Activated T-cell treated with anti-CD3 and anti-CD28 coated beads for 24 hours (primary cell): ENCODE measurements around the gene MMS19.

Experiments used
- DNase-seq: peaks from one replicate; pipeline ENCODE4 v3.0.0-alpha.2; 2020; ENCODE audit warnings: low read depth

Gene MMS19, protein sequence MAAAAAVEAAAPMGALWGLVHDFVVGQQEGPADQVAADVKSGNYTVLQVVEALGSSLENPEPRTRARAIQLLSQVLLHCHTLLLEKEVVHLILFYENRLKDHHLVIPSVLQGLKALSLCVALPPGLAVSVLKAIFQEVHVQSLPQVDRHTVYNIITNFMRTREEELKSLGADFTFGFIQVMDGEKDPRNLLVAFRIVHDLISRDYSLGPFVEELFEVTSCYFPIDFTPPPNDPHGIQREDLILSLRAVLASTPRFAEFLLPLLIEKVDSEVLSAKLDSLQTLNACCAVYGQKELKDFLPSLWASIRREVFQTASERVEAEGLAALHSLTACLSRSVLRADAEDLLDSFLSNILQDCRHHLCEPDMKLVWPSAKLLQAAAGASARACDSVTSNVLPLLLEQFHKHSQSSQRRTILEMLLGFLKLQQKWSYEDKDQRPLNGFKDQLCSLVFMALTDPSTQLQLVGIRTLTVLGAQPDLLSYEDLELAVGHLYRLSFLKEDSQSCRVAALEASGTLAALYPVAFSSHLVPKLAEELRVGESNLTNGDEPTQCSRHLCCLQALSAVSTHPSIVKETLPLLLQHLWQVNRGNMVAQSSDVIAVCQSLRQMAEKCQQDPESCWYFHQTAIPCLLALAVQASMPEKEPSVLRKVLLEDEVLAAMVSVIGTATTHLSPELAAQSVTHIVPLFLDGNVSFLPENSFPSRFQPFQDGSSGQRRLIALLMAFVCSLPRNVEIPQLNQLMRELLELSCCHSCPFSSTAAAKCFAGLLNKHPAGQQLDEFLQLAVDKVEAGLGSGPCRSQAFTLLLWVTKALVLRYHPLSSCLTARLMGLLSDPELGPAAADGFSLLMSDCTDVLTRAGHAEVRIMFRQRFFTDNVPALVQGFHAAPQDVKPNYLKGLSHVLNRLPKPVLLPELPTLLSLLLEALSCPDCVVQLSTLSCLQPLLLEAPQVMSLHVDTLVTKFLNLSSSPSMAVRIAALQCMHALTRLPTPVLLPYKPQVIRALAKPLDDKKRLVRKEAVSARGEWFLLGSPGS

DNA sequence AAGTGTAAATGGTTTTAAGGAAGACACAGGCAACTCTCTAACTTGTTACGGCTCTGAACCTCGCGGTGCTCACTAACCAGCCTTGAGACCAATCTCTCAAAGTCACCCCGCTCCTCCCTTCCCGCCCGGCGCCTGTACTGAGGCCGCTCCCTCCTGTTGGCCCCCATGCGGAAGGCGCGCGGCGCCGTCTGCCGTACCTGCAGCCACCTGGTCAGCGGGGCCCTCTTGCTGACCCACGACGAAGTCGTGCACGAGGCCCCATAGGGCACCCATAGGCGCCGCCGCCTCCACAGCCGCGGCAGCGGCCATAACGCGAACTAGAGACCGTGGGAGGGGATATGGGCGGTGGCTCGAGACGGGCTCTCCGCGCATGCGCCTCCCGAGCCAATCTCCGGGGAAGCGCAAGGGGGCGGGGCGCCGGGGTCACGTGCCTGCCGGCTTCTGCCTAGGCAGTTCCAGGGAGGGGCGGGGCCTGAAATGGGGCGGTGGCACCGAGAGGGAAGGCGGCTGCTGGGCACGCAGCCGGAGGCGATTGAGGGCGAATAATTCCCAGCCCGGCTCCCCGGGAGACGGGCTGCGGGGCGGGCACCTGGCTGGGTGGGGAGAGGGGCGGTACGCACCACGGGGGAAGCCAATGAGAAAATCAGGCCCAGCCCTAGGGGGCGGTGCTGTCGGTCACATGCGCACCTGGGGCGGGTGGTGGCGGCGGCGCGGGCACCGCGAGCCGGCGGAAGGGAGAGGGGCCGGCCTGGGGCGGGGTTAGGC is at the start of gene MMS19:
MMS19 (minus strand) TSS at position 347 of the 765 bp plus-strand sequence; CDS start at position 309, 38 bp downstream.
- peak; percentile 99 for DNase-seq

DNA sequence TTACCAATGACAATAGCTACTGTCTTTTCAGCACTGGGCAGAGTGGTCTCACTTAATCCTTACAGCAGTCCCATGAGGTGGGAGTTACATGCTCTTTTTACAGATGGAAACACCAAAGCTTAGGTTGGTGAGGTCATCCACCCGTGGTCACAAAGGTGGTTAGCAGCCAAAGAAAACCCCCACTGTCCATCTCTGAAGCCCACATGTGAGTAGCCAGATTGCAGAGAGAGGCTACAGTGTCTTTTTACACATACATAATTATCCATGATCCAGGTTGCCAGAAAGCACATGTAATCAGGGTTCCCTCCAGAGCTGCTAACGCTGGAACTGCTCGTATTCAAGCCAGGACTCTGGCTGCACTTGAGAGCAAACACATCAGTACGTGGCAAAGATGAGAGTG is 49.7 kb upstream of the MMS19 start:
- DNase-seq = no peak

DNA sequence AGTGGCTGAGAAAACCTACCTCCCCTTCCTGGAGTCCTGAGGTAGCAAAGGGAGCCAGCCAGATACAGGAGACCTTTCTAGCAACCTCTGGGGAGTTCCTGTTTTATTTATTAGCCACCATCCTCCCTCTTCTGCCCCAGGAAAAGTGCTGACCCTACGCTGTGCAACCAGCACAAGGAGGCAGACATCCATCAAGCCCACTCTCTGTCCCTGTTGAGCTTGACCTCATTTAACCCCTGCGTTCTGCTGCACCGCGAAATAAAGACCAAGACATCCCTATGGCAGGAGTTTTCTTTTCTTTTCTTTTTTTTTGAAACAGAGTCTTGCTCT is 49.0 kb upstream of the MMS19 start:
- DNase-seq = no peak

DNA sequence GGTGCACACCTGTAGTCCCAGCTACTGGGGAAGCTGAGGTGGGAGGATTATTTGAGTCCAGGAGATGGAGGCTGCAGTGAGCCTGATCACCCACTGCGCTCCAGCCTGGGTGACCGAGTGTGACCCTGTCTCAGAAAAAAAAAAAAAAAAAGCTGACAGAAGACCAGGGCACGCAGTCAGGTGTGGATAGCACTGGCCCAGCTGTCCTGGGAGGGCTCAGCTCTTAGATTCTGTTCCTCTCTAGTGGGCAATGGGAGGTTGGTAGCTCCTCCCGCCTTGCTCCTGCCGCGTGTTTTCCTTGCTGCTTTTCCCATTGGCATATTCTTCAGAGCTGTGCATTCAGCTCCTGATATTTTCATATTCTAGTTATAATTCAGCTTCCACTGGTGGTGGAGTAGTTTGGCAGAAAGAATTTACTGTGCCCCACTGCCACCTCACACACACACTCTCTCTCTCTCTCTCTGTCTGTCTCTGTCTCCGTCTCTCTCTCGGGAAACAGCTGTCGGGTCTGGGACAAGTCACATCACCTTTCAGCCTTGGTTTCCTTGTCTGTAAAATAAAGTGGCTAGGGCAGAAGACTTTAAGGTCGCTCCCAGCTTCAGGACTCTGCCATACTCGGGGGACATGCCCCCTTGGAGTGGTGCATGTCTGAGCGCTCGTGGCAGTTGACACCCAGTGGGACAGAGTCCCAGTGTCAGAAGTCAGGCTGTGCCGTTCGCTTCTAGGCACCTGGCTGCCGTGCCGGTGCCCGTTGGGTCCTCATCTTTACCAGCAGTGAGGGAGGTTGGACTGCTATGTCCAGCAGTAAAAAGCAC is 48.4 kb upstream of the MMS19 start:
- DNase-seq = no peak

DNA sequence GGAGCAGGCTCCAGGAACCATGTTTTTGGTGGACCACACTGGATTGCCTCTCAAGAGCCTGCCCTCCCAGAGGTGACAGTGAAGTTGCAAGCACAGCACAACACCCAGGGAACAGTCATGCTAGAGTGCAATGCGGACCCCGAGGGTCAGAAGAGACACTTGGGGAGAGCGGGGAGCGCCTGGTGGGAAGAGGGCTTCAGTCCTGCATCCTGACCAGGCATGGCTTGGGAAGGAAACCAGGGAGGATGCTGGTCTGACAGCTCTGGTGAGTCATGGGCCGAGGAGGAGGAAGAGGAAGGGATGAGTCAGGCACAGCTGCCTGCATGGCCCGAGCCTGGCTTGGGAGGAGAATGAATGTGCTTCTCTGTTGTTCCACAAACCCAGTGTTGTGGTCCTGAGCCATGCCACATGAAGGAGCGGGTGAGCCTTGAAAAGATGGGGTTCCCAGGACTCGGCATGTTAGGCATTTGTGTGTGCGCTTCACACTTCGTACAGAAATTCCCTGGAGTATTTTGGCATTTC is 44.9 kb upstream of the MMS19 start:
- DNase-seq = peak; percentile 53

DNA sequence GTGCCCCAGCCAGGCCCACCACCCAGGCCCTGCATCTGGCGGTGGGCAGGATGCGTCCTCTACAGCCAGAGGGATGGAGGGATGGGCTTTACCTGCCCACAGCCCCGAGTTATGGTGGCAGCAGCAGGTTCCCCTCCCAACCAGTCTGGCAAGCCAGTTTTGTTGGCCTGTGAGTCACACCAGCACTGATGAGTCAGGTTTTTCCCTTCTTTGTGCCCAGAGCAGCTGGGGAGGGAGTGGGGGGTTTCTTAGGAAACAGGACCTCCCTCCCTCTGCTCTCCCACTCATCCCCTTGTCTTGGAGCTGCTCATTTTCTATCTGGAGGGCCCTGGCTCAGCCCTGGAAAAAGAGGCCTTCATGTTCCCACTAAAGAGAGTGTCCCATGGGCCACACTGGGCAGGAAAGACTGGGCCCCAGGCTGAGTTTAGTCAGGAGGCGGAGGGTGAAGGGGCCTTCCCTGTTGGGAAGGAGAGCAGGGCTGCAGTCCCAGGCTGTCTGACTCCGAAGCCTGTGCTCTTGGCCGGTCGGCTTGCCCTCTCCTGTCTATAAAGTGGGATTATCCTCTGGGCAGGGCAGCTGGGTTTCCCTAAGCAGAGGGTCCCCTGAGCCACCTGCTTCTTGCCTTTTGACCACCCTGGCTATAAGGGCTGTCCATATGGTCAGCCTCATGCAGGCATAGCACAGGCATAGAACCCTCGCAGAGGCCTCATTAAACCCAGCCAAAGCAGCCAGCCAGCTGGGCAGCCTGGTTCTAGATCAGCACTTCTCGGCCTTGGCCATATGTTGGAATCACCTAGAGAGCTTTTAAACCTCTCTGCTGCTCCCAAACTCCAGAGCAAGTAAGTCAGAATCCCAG is 44.2 kb upstream of the MMS19 start:
- DNase-seq = peak; percentile 39

DNA sequence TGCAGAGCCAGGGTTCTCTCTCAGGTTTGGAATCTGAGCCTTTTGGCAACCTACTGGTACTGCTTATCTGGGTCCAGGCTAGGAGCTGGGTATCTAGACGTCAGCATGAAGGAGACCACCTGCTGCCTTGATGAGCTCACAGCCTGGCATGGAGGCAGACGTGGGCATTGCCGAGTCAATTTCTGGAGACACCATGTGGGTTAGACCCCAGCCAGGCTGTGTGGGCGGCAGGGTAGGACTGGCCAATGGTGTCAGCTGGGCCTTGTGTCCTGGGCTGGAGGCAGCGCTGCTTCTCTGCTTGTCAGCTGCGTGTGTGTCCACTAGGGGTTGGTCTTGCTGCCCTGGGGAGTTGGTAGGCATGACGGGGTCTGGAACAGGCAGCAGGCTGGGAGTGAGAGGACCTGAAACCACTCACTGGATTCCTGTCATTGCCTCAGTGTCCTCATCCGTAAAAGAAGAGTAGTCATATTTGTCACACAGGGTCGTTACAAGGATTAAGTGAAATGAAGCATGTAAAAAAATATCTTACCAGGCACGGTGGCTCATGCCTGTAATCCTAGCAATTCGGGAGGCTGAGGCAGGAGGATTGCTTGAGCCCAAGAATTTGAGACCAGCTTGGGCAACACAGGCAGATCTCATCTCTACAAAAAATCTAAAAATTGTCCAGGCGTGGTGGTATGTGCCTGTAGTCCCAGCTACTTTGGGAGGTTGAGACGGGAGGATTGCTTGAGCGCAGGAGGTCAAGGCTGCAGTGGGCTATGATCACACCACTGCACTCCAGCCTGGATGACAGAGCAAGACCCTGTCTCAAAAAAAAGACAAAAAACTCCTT is 42.7 kb upstream of the MMS19 start:
- DNase-seq = no peak

DNA sequence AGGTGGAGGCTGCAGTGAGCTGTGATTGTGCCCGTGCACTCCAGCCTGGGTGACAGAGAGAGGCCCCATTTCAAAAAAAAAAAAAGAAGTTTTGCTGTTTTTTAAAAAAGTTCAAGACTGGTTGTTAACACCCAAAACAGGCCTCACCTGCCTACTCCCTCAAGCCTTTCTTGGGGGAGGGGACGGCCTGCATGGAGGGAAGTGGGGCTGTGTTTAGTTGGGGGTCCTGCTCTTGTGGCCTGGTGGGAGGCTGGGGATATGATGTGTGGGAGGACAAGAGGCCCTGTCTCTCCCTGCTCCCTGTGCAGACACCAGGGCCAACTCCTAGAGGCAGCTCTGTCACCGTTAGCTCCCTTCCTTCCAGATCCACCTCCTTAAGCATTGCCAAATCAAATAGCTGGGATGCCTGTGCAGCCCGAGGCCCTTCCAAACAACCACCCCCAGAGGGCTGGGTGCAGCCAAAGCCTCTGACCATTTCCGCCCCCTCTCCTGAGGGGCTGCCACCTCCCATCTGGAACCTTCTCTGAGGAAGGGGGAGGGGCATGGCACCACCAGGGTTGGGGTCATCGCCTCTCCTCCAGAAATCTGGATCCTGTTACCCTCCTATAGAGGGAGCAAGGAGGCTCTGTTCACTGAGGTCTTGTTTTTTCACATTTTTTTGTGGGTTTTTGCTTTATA is 41.4 kb upstream of the MMS19 start:
- no peak for DNase-seq

DNA sequence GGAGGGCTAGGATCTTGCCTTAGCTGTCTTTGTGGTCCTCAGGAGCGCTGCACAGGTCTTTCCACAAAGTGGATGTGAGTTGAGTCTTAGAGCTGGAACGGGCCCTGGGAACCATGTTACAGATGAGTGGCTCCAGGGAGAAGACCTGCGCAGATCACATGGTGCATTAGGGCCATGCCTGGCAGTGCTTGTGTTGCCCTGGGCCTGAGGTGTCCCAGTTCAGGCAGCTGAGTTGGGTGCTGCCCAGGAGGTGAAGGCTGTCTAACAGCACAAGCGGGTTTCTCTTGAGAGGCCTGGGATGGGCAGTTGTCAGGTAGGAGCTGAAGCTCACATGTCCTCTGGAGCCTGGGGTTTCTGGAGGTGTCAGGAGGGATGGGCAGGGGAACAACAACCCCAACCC is 40.6 kb upstream of the MMS19 start:
- no peak for DNase-seq

DNA sequence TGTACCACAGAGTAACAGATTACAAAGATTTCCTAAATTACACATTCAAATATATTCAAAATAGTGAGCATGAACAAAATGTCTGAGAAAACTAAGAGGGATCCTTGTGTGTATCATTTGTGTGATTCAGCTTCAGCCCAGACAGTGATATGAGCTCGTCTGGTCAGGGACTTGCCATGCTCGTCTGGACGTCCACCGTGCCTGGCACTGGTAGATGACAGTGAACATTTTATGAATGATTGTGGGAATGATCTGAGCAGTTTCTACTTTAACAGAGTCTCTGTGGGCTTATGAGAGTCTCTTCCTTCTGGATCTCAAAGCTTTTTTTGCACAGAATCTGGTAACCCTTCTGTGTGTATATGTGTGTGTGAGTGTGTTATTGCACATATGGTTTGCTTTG is 40.2 kb upstream of the MMS19 start:
- DNase-seq = no peak

DNA sequence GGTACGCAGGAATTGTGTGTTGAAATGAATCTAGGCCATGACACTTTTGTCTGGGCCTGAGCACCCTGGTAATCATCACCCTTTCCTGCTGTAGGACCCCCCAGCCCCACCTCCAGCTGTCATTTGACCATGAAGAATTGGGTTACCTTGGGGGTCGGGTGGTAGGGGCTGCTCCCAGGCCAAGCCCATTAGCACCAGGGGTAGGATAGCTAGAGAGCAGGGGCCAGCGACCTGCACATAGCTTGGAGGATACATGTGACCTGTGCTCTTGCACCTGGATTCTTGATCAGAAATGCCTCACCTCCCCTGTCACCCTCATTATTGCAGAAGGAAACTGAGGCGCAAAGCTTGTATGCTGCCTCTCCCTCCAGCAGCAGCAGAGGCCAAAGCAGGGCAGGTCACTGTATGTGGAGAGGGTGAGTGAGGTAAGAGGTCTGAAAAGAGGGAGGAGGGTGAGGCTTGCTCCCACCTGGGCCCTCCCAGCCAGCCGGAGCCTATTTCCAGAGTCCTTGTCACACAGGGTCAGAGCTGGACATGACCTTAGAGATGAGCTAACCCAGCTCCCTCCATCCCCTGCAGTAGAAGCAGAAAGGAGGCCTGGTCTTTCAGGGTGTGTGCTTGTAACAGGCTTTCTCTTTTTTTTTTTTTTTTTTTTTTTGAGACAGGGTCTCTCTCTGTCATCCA is 39.1 kb upstream of the MMS19 start:
- no peak for DNase-seq

DNA sequence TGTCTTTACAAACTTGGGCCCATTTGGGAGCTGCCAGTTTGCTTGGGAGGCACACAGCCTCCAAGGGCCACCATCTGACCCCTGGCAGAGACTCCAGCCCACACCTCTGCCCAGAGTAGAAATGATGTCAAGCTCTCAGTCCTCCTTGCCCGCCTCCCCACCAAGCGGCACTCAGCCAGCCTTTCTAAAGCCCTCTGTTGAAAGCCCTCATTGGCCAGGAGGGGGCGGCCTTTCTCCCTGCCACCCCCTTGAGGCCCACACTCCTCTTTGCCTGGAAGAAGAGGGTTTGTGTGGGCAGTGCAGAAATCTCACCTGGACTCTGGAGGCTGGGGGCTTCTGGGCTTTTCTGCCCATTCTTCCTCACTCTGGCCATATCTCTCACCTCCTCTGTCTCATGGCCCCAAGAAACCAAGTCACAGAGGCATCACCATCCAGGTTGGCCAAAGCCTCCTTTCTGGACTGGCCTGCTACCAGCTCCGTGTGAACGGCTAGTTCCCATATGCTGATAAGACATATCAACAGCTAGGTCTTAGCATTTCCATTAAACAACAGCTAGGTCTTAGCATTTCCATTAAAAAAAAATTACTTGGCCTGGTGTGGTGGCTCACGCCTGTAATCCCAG is 36.6 kb upstream of the MMS19 start:
- DNase-seq = peak; percentile 16

DNA sequence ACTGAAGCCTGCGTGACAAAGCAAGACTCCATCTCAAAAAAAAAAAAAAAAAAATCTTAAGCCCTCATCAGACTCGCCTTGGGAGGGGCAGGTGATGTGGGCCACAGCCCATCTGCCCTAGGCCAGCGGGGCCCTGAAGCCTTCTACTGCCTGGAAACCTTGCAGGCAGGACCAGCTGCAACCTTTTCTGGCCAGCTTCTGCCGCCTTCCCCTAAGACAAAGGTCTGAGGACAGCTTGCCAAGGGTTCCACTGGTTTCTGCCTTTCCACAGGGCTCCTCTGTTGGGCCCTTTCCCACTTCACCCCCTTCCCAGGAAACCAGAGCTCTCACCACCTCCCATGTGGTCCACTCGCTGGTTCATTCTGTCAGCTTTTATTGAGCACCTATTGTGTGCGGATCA is 35.7 kb upstream of the MMS19 start:
- DNase-seq = no peak

DNA sequence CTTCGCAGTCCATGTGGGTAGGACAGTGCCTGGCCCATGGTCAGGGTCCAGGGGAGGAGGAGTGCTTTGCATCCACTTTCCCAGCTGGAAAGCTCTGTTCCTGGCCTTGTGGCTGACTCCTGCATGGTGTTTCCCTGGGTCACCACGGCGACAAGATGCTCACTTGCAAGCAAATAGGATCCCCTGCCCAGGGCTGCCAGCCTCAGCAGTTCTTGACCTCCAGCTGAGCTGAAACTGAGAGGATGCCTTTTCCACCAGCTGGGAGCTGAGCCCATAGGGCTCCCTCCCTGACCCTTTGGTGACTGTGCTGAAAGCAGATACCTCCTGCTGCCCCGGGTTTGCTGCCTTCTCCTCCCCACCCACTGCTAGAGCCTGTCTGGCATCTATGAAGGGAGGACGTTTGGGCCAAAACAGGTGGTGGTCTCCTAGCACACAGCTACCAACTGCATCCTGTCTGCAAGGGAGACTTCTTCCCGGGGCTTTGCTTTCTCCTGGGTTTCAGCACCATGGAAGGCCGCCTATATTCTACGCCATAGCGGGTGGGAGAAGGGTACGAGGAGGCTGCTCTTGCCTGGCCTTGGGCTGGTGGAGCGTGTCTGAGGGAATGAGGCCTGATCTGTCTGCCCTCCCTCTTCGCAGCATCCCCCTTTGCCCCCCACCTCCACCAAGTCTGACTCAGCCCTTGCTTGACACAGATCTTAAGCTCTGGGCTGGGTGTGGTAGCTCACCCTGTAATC is 34.9 kb upstream of the MMS19 start:
- no peak for DNase-seq

DNA sequence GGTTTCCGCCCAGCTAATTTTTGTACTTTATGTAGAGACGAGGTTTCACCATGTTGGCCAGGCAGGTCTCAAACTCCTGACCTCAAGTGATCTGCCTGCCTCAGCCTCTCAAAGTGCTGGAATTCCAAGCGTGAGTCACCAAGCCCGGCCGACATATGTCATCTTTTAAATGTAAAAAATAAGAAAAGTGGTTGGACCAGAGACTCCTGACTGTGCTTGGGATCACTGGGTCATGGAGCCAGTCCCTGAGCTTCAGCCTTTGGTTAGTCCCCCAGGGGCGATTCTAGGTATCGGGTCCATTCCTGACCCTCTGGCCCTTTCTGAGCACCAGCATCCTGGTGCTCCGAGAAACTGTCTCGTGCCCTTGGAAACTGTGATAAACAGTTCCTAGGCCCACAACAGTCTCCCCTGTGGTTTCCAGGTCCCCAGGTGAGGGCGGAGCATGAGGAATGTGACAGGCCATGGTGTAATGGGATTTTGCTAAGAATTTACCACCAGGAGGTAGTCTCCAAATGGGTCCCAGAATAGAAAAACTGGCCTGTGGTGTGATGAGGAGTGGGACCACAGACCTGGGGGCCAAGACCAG is 33.3 kb upstream of the MMS19 start:
- DNase-seq = no peak

DNA sequence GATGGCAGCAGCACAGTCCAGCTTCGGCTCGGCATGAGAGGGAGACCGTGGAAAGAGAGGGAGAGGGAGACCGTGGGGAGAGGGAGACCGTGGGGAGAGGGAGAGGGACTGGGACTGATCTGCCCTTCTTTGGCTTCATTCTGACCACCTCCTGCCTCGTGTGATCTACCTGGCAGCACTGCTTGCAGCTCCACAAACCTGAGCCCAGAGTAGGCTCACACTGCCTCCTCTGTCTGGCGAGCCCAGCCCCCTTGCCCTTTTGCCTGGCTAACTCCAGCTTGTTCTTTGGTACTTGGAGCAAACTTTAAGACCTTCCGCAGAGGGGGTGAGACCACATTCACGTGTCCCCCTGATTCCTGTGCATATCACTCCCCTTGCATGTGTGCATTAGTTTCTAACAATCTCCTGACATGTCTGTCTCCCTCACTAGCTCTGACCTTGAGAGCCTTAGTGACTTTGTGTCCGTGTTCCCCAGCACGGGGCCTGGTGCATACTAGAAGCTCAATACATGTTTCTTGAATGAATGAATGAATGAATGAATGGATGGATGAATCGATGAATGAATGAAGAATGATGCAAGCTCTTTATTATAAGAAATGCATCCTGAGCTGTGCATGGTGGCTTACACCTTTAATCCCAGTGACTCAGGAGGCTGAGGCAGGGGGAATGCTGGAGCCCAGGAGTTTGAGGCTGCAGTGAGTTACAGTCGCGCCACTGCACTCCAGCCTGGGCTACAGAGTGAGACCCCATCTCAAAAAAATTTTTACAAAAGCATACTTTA is 31.7 kb upstream of the MMS19 start:
- DNase-seq = no peak
